Colonic mucosa (tissue), 4 donors: ENCODE data around the gene CCDC78. TPM values are rescaled to one million over a fixed set of nuclear protein-coding genes. Genes with fewer than 3 reads are reported as not detected.

ENCODE experiments used
- DNase-seq: peaks from one replicate; pipeline ENCODE4 v3.0.0-alpha.2; 2020
- H3K27ac ChIP-seq: fragments of 200-600 bp; one replicate; pipeline ENCODE4 v1.8.0; 2021
- H3K27me3 ChIP-seq: fragments of 200-600 bp; one replicate; pipeline ENCODE4 v1.8.0; 2021
- H3K36me3 ChIP-seq: fragments of 200-600 bp; one replicate; pipeline ENCODE4 v1.8.0; 2021
- H3K4me1 ChIP-seq: fragments of 200-600 bp; one replicate; pipeline ENCODE4 v1.8.0; 2021; ENCODE audit warnings: mild to moderate bottlenecking
- H3K4me3 ChIP-seq: fragments of 200-600 bp; one replicate; pipeline ENCODE4 v1.8.0; 2021
- H3K9ac ChIP-seq, 2 donors: one replicate each; pipeline ENCODE4 v1.7.0; 2013; ENCODE audit warnings: control low read depth in 2 of 2, low read depth in 2 of 2, low read length in 2 of 2
- H3K9me3 ChIP-seq: fragments of 200-600 bp; one replicate; pipeline ENCODE4 v1.8.0; 2021
- intact Hi-C: fragments of 100-400 bp; cut with DNase I; formaldehyde crosslinking; loops from one replicate; pipeline ENCODE4 v1.14.1; 2022
- total RNA-seq, 2 donors: library from RNA; stranded (reverse); fragmentation: NEBNext Ultra II Directional in 1 of 2; extraction: Animal tissue kit (Norgen Biotek cat#: 25700) in 1 of 2; gene quantifications; one replicate each; pipeline ENCODE4 v1.2.1, GENCODE V29; 2021
- TF ChIP-seq, protein P1 (sequence below): fragments of 200-600 bp; IDR thresholded peaks from one replicate; pipeline ENCODE4 v1.8.0; 2022; ENCODE audit warnings: antibody characterized with exemption, mild to moderate bottlenecking
- donor health status: healthy.
- donor health status: DM: no; HTN: no; CAD: no.
- donor health status: DM: no; HTN: no; CAD: no.

The CCDC78 gene
- total RNA-seq, 2 donors from 2014 or later: 0.37 to 3.7 TPM

DNA sequence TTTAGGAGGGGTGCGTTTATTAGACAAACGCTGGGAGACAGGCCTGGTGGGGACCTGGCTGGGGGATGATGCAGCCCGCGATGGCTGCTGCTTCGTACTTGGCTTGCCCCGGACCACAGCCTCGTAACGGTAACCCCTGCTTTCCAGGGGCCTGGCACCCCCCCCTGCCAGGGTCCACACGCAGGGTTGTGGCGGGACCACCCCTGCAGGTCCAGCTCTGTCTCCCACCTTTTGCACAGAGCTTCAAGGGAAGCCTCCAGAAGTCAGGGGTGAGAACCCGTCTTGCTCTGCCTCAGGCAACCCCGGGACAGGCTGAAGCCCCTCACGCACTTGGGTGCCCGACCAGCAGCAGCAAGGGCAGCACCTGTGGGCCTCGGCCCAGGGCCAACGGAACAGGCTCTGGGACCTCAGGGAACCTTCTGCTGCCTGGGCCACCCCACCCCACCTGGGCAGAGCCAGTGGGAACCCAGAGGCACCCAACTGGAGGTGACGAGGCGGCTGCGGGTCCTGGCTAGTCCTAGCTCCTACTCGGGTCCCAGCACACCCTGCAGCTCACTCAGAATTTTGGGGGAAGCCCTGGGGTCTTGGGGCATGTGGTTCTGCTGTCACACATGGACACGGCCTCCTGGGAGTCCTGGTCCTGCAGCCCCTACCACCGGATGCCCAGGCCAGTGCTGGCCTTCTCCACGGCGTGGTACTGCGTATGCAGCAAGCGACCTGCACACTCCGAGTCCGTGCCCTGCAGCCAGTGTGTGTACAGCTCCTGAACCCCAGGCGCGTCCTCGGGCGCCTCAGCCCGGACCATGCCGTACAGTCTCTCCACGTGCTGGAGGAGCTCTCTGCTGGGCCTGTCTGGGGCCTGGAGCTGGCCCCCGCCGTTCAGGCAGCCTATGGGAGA is 3.8 kb upstream of the CCDC78 start:
- Histone ChIP-seq H3K27ac (no peak overlapping the region), H3K9me3 (no peaks in the 10 kb centered on the region), H3K4me1 (peaks cover 13% of the 10 kb centered on the region), H3K27me3 (peaks cover 9% of the 10 kb centered on the region), H3K4me3 (no peak overlapping the region), H3K36me3 (peaks cover 8% of the 10 kb centered on the region), H3K9ac (no peak overlapping the region)
- TF ChIP-seq, protein P1, sequence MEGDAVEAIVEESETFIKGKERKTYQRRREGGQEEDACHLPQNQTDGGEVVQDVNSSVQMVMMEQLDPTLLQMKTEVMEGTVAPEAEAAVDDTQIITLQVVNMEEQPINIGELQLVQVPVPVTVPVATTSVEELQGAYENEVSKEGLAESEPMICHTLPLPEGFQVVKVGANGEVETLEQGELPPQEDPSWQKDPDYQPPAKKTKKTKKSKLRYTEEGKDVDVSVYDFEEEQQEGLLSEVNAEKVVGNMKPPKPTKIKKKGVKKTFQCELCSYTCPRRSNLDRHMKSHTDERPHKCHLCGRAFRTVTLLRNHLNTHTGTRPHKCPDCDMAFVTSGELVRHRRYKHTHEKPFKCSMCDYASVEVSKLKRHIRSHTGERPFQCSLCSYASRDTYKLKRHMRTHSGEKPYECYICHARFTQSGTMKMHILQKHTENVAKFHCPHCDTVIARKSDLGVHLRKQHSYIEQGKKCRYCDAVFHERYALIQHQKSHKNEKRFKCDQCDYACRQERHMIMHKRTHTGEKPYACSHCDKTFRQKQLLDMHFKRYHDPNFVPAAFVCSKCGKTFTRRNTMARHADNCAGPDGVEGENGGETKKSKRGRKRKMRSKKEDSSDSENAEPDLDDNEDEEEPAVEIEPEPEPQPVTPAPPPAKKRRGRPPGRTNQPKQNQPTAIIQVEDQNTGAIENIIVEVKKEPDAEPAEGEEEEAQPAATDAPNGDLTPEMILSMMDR: no peak
- intact Hi-C loops: no loop called here
- no peak for DNase-seq

DNA sequence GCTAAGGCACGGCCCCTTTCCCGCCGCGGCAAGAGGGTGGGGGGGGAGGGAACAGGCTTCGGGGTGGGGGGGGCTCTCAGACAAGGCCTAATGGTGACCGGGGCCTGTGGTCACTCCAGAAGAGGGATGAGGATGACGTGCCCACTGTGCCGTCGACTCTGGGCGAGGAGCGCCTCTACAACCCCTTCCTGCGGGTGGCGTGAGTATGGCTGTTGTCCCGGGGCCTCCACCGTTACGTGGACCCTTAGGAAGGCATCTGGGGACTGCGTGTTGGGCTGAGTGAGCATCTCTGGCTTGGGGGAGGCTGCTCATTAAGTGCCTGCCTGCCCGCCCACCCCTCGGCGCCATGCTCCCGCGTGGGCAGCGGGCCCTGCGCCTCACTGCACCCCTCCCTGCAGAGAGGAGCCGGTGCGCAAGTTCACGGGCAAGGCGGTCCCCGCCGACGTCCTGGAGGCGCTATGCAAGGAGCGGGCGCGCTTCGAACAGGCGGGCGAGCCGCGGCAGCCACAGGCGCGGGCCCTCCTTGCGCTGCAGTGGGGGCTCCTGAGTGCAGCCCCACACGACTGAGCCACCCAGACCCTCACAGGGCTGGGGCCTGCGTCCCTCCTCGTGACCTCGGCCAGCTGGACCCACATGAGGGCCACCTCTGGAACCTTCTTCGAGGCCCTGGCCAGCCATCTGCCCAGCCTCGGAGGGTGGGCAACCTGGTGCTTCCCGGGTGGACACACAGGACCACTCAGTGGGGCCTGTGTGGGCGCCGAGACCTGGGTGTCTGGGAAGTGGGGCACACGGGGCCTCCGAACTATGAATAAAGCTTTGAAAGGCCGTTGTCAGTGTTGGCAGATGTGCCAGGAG is 2.9 kb upstream of the CCDC78 start:
- H3K9me3 ChIP-seq: no peaks in the 10 kb centered on the region
- DNase-seq: no peak
- peaks cover 9% of the 10 kb centered on the region for H3K27me3 ChIP-seq
- H3K36me3 ChIP-seq: peaks cover 8% of the 10 kb centered on the region
- no peak overlapping the region for H3K9ac ChIP-seq
- H3K4me1 ChIP-seq: peaks cover 13% of the 10 kb centered on the region
- no peak overlapping the region for H3K27ac ChIP-seq
- TF ChIP-seq, protein P1: no peak
- intact Hi-C loops: no loop called here
- H3K4me3 ChIP-seq: no peak overlapping the region

DNA sequence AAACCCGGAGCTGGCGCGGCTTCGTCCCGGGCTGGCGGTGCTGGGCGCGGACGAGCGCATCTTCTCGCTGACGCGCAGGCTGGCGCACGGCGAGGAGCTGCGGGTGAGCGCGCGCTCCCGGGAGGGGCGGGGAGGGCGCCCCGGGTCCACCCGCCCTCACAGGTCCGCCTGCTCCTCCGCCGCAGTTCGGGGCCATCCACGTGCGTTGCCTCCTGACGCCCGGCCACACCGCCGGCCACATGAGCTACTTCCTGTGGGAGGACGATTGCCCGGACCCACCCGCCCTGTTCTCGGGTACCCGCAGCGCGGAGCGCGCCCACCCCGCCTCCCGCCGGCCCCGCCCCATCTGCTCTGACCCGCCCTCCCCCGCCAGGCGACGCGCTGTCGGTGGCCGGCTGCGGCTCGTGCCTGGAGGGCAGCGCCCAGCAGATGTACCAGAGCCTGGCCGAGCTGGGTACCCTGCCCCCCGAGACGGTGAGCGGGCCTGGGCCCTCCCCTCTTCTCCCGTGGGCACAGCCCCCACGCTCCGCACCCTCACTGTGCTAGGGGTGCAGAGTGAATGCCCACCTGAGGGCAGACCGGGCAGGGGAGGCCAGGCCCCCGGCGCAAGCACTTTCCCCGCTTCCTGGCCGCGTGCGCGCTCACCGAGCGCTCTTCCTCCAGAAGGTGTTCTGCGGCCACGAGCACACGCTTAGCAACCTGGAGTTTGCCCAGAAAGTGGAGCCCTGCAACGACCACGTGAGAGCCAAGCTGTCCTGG is 2.1 kb upstream of the CCDC78 start:
- no peak overlapping the region for H3K27ac ChIP-seq
- H3K4me1 ChIP-seq: peaks cover 13% of the 10 kb centered on the region
- peak overlapping the region in 1 of 2 donors; percentile 56 for H3K9ac ChIP-seq
- peaks cover 9% of the 10 kb centered on the region for H3K27me3 ChIP-seq
- intact Hi-C loops: no loop called here
- TF ChIP-seq, protein P1: no peak
- DNase-seq: peak; percentile 77
- H3K9me3 ChIP-seq: no peaks in the 10 kb centered on the region
- H3K4me3 ChIP-seq: peak overlapping the region; percentile 42
- H3K36me3 ChIP-seq: peaks cover 4% of the 10 kb centered on the region

DNA sequence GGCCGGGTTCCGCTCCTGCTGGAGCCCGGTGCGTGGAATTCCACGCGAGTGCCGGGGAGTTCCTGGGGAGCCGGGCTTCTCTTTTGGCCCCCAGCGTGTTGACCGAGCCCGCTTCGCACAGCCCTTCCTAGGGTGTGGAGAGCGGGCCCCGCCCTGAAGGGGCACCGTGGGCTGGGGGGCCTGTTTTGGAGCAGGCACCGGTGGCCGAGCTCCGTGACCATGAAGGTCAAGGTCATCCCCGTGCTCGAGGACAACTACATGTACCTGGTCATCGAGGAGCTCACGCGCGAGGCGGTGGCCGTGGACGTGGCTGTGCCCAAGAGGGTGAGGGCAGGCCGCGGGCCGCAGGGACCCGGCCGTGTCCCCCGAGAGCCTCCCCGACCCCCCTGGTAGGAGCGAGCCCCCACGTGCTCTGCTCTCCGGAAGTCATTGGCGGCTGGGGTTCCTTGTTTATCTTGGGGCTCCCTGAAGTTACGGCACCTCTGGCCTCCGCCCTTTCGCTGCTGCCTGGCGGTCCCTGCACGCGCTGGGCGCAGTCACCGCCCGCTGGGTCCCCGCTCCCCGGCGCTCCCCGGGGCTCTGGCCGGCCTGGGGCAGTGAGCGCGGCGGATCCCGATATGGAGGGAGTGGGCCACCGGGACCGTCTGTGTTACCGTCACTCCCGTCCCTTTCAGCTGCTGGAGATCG is 1.2 kb upstream of the CCDC78 start:
- Histone ChIP-seq H3K4me1 (peaks cover 13% of the 10 kb centered on the region), H3K9ac (peak overlapping the region; percentile 12 to 16), H3K27me3 (peaks cover 9% of the 10 kb centered on the region), H3K36me3 (no peaks in the 10 kb centered on the region), H3K9me3 (no peaks in the 10 kb centered on the region), H3K4me3 (peak overlapping the region; percentile 42), H3K27ac (no peak overlapping the region)
- TF ChIP-seq, protein P1: no peak
- intact Hi-C loops: no loop called here
- DNase-seq: peak; percentile 39

DNA sequence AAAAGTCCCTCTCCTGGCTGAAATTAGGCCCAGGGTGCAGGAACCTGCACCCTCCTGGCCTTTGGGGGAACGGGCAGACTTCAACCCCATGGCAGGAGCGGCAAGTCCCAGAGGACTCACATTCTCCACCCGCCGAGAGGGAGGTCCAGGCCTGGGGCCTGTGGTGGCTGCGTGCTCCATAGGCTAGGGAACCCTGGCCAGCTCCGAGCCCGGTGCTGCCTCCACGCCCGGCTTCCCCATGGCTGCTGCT is 130 bp downstream of the CCDC78 start:
- no peak for DNase-seq
- H3K4me1 ChIP-seq: peaks cover 13% of the 10 kb centered on the region
- peaks cover 9% of the 10 kb centered on the region for H3K27me3 ChIP-seq
- H3K9ac ChIP-seq: no peak overlapping the region
- H3K9me3 ChIP-seq: no peaks in the 10 kb centered on the region
- TF ChIP-seq, protein P1: no peak
- no peaks in the 10 kb centered on the region for H3K36me3 ChIP-seq
- no peak overlapping the region for H3K27ac ChIP-seq
- intact Hi-C loops: no loop called here
- no peak overlapping the region for H3K4me3 ChIP-seq
